HTR-8/SVneo (cell line): ENCODE measurements around the gene IL1RAPL2.

Experiments
- DNase-seq: peaks from one replicate; pipeline ENCODE4 v3.0.0; 2011; ENCODE audit warnings: low spot score, mixed read lengths; ENCODE audit not compliant: insufficient read length
- FAIRE-seq: peaks from 2 replicates; lab custom pipeline; 2011; peaks lifted over from hg19 to GRCh38; lab: Jason Lieb, UNC

IL1RAPL2 gene

GRCh38 chrX:105317117-105317516 is 751.1 kb downstream of the IL1RAPL2 start:
- no peak for DNase-seq
- FAIRE-seq = no peak

GRCh38 chrX:105323928-105324327 is 757.9 kb downstream of the IL1RAPL2 start:
- DNase-seq (no peak), FAIRE-seq (no peak)

GRCh38 chrX:105328773-105329172 is 762.8 kb downstream of the IL1RAPL2 start:
- FAIRE-seq (no peak), DNase-seq (no peak)

- DNase-seq (no peak), FAIRE-seq (no peak)
Measured at GRCh38 chrX:105331244-105331643, 765.2 kb downstream of the IL1RAPL2 start.

- FAIRE-seq (no peak), DNase-seq (no peak)
Measured at GRCh38 chrX:105347373-105347772, 781.4 kb downstream of the IL1RAPL2 start.

GRCh38 chrX:105349476-105349875 is 783.5 kb downstream of the IL1RAPL2 start:
- no peak for DNase-seq
- FAIRE-seq = no peak

- DNase-seq (no peak), FAIRE-seq (no peak)
Measured at GRCh38 chrX:105375816-105376215, 809.8 kb downstream of the IL1RAPL2 start.

GRCh38 chrX:105424729-105425128 is 858.7 kb downstream of the IL1RAPL2 start:
- FAIRE-seq = no peak

GRCh38 chrX:105451401-105451800 is 885.4 kb downstream of the IL1RAPL2 start:
- no peak for FAIRE-seq

More at GRCh38 chrX:105424729-105425128, 858.7 kb downstream of the IL1RAPL2 start:
- DNase-seq = no peak

GRCh38 chrX:105458846-105459245 is 892.8 kb downstream of the IL1RAPL2 start:
- DNase-seq (no peak), FAIRE-seq (no peak)

More at GRCh38 chrX:105451401-105451800, 885.4 kb downstream of the IL1RAPL2 start:
- no peak for DNase-seq

GRCh38 chrX:105460376-105460775 is 894.4 kb downstream of the IL1RAPL2 start:
- FAIRE-seq = no peak
- no peak for DNase-seq

GRCh38 chrX:105461016-105461415 is 895.0 kb downstream of the IL1RAPL2 start:
- DNase-seq (no peak), FAIRE-seq (no peak)

- no peak for FAIRE-seq
Measured at GRCh38 chrX:105462186-105462585, 896.2 kb downstream of the IL1RAPL2 start.

GRCh38 chrX:105463473-105463872 is 897.5 kb downstream of the IL1RAPL2 start:
- no peak for FAIRE-seq

More at GRCh38 chrX:105462186-105462585, 896.2 kb downstream of the IL1RAPL2 start:
- no peak for DNase-seq

GRCh38 chrX:105464618-105465017 is 898.6 kb downstream of the IL1RAPL2 start:
- DNase-seq (no peak), FAIRE-seq (no peak)

More at GRCh38 chrX:105463473-105463872, 897.5 kb downstream of the IL1RAPL2 start:
- DNase-seq = no peak

- DNase-seq (no peak), FAIRE-seq (no peak)
Measured at GRCh38 chrX:105468741-105469140, 902.7 kb downstream of the IL1RAPL2 start.

- FAIRE-seq (no peak), DNase-seq (no peak)
Measured at GRCh38 chrX:105471597-105471996, 905.6 kb downstream of the IL1RAPL2 start.

GRCh38 chrX:105475801-105476200 is 909.8 kb downstream of the IL1RAPL2 start:
- FAIRE-seq (no peak), DNase-seq (no peak)

GRCh38 chrX:105477351-105477750 is 911.4 kb downstream of the IL1RAPL2 start:
- no peak for DNase-seq
- no peak for FAIRE-seq

- FAIRE-seq = no peak
- no peak for DNase-seq
Measured at GRCh38 chrX:105480646-105481310, 914.8 kb downstream of the IL1RAPL2 start.

GRCh38 chrX:105483011-105483410 is 917.0 kb downstream of the IL1RAPL2 start:
- no peak for FAIRE-seq
- DNase-seq = no peak

GRCh38 chrX:105488716-105489115 is 922.7 kb downstream of the IL1RAPL2 start:
- FAIRE-seq (no peak), DNase-seq (no peak)
